Activated CD8-positive, alpha-beta T cell treated with anti-CD3 and anti-CD28 coated beads, Interleukin-2, amount 10 ng/mL, durations not matched to agents 7 days and 5 days (primary cell): ENCODE data around the gene PCSK5. TPM values are rescaled to one million over a fixed set of nuclear protein-coding genes. Genes with fewer than 3 reads are reported as not detected.

ENCODE experiments used
- ATAC-seq: fragments of 150-1000 bp; cut with Tn5 transposase; one replicate; pipeline ENCODE4 v1.10.0; 2021; ENCODE audit warnings: moderate library complexity
- CTCF ChIA-PET: fragments of 350-600 bp; sonication (Branson Sonifier 250); formaldehyde crosslinking; loops from one replicate; lab custom pipeline; 2021; ENCODE audit warnings: antibody characterized with exemption; lab: Charles Lee
- POLR2A ChIA-PET: fragments of 350-600 bp; sonication (Branson Sonifier 250); formaldehyde crosslinking; loops from one replicate; lab custom pipeline; 2021; ENCODE audit warnings: antibody characterized with exemption; lab: Charles Lee
- DNase-seq: peaks from one replicate; pipeline ENCODE4 v3.0.0-alpha.2; 2020
- H3K27ac Mint-ChIP-seq: one replicate; pipeline ENCODE4 v1.8.0; 2021; ENCODE audit warnings: mild to moderate bottlenecking, mixed read lengths
- H3K27me3 Mint-ChIP-seq: one replicate; pipeline ENCODE4 v1.8.0; 2021; ENCODE audit warnings: low read depth, mixed read lengths
- H3K36me3 Mint-ChIP-seq: one replicate; pipeline ENCODE4 v1.8.0; 2021; ENCODE audit warnings: low read depth, mixed read lengths
- H3K4me1 Mint-ChIP-seq: one replicate; pipeline ENCODE4 v1.8.0; 2021; ENCODE audit warnings: low read depth, mixed read lengths
- H3K4me3 Mint-ChIP-seq: one replicate; pipeline ENCODE4 v1.8.0; 2021; ENCODE audit warnings: mild to moderate bottlenecking, mixed read lengths
- H3K9me3 Mint-ChIP-seq: one replicate; pipeline ENCODE4 v1.8.0; 2022; ENCODE audit warnings: mixed read lengths; ENCODE audit not compliant: insufficient read depth
- total RNA-seq, 2 experiments: library from RNA; stranded (reverse); gene quantifications; one replicate each; pipeline ENCODE4 v1.2.3, GENCODE V29; 2021

The PCSK5 gene
- total RNA-seq, 2 experiments from 2014 or later: 3.5 to 3.7 TPM

DNA sequence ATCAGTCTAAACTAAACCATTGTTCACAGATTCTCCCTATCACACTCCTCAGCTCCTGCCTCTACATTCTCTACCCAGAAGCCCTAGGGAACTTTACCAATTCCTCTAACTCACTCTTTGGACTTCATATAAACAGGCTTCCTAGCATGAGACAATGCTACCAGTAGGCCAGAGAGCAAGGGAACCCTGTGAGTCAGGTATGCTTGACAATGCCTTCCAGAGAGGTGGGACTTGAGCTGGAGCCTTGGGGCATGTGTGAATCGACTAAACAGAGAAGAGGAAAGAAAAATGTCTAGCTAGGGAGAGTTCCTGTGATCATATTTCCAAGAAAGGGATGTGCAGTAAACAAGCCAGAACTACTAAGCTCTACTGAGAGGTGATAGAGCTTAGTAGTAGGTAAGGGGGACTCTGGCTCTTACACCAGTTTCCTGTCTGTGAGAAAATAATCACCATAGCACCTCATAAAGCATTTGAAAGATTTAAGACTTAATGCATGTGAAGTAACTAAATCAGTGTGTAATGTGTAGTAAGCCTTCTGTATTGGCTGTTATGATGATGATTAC, 510.1 kb downstream of the PCSK5 start:
- no peaks in the 10 kb centered on the region for H3K27me3 Mint-ChIP-seq
- POLR2A ChIA-PET: interaction anchor here (0.9 kb wide), 1 partner anchor 176 kb away, joined by 3 read pairs; no protein-coding TSS in a partner anchor
- H3K27ac Mint-ChIP-seq: peak overlapping the region; percentile 51
- H3K4me1 Mint-ChIP-seq: peaks cover 40% of the 10 kb centered on the region
- no peak for ATAC-seq
- H3K9me3 Mint-ChIP-seq: no peaks in the 10 kb centered on the region
- no peaks in the 10 kb centered on the region for H3K36me3 Mint-ChIP-seq
- no peak for DNase-seq
- no peak overlapping the region for H3K4me3 Mint-ChIP-seq
- CTCF ChIA-PET: interaction anchor here (1.5 to 3.4 kb wide), 3 partner anchors 10 to 304 kb away, joined by 7 to 16 read pairs (median 8); no protein-coding TSS in a partner anchor

GRCh38 chr9:76401176-76401575, 510.7 kb downstream of the PCSK5 start:
- H3K9me3 Mint-ChIP-seq: no peaks in the 10 kb centered on the region
- no peaks in the 10 kb centered on the region for H3K27me3 Mint-ChIP-seq

DNA sequence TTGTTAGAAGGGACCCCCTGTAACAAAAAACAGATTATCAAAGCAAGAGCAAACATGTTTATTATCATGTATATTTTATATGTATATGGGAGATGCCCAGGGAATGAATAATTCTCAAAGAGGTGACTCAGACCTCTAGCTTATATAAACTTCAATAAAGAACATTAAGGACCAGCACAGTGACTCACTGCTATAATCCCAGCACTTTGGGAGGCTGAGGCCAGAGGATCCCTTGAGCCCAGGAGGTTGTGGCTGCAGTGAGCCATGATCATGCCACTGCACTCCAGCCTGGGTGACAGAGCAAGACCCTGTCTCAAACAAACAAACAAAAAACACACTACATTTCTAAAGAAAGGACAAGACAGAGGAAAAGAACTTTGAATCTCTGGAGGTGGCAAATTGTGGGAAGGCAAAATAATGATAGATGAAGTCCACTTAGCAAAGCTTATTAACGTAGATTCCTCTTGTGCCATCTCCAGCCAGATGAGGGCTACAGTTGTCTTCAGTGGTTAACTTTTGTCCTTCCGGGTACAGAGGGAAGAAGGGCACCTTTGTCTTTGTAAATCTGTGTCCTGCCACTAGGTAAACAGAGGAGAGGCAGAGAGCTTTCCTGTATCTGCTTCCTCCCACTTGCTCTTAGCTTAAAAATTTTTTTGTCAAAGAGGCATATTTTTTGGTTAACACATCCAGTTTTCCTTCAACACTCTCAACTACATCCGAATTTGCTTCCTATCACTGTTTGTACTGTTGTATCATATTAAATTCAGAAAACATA, 511.3 kb downstream of the PCSK5 start:
- POLR2A ChIA-PET: no interaction called here

More at GRCh38 chr9:76401176-76401575, 510.7 kb downstream of the PCSK5 start:
- ChIA-PET POLR2A (no interaction called here), CTCF (interaction anchor here (1.0 to 3.4 kb wide), 6 partner anchors 8 to 304 kb away, joined by 3 to 20 read pairs (median 8); partner anchors contain the start of gene RFK)
- H3K4me3 Mint-ChIP-seq: no peak overlapping the region
- H3K27ac Mint-ChIP-seq: no peak overlapping the region
- no peaks in the 10 kb centered on the region for H3K36me3 Mint-ChIP-seq
- peaks cover 38% of the 10 kb centered on the region for H3K4me1 Mint-ChIP-seq
- no peak for DNase-seq
- ATAC-seq: no peak

GRCh38 chr9:76403352-76403751, 512.9 kb downstream of the PCSK5 start:
- ChIA-PET CTCF (interaction anchor here (1.0 to 3.4 kb wide), 3 partner anchors 10 to 301 kb away, joined by 4 to 20 read pairs (median 16); partner anchors contain the start of gene RFK), POLR2A (interaction anchor here (0.6 kb wide), 1 partner anchor 9 kb away, joined by 4 read pairs; the partner anchor contains the start of gene RFK)
- ATAC-seq (peak; percentile 95), DNase-seq (peak; percentile 39)
- no peaks in the 10 kb centered on the region for H3K36me3 Mint-ChIP-seq
- H3K4me1 Mint-ChIP-seq: peaks cover 40% of the 10 kb centered on the region
- no peaks in the 10 kb centered on the region for H3K27me3 Mint-ChIP-seq
- peak overlapping the region; percentile 59 for H3K4me3 Mint-ChIP-seq
- no peaks in the 10 kb centered on the region for H3K9me3 Mint-ChIP-seq
- peak overlapping the region; percentile 82 for H3K27ac Mint-ChIP-seq

More for the DNA sequence above, 511.3 kb downstream of the PCSK5 start:
- DNase-seq (no peak), ATAC-seq (no peak)
- Mint-ChIP-seq H3K27ac (no peak overlapping the region), H3K27me3 (no peaks in the 10 kb centered on the region), H3K4me3 (no peak overlapping the region), H3K4me1 (peaks cover 38% of the 10 kb centered on the region), H3K9me3 (no peaks in the 10 kb centered on the region), H3K36me3 (no peaks in the 10 kb centered on the region)
- CTCF ChIA-PET: interaction anchor here (1.0 to 3.4 kb wide), 8 partner anchors 8 to 303 kb away, joined by 3 to 20 read pairs (median 6); partner anchors contain the start of gene RFK

- H3K36me3 Mint-ChIP-seq: no peaks in the 10 kb centered on the region
- CTCF ChIA-PET: interaction anchor here (0.8 to 2.2 kb wide), 9 partner anchors 11 to 260 kb away, joined by 3 to 15 read pairs (median 4); partner anchors contain the start of gene RFK
- no peak overlapping the region for H3K4me3 Mint-ChIP-seq
- DNase-seq: no peak
- peaks cover 46% of the 10 kb centered on the region for H3K4me1 Mint-ChIP-seq
- POLR2A ChIA-PET: interaction anchor here (1.0 to 2.6 kb wide), 2 partner anchors 10 to 35 kb away, joined by 3 to 12 read pairs; partner anchors contain the start of gene RFK
- no peaks in the 10 kb centered on the region for H3K27me3 Mint-ChIP-seq
- H3K27ac Mint-ChIP-seq: no peak overlapping the region
- H3K9me3 Mint-ChIP-seq: no peaks in the 10 kb centered on the region
- ATAC-seq: no peak
Observed at GRCh38 chr9:76404401-76404800, 513.9 kb downstream of the PCSK5 start.

GRCh38 chr9:76405340-76405739, 514.9 kb downstream of the PCSK5 start:
- POLR2A ChIA-PET: interaction anchor here (2.6 kb wide), 1 partner anchor 11 kb away, joined by 12 read pairs; the partner anchor contains the start of gene RFK
- no peak for ATAC-seq
- Mint-ChIP-seq H3K27me3 (no peaks in the 10 kb centered on the region), H3K9me3 (no peaks in the 10 kb centered on the region), H3K4me1 (peaks cover 41% of the 10 kb centered on the region), H3K4me3 (no peak overlapping the region), H3K27ac (no peak overlapping the region), H3K36me3 (no peaks in the 10 kb centered on the region)
- CTCF ChIA-PET: interaction anchor here (1.2 to 2.2 kb wide), 5 partner anchors 15 to 253 kb away, joined by 3 to 9 read pairs (median 5); no protein-coding TSS in a partner anchor
- no peak for DNase-seq

DNA sequence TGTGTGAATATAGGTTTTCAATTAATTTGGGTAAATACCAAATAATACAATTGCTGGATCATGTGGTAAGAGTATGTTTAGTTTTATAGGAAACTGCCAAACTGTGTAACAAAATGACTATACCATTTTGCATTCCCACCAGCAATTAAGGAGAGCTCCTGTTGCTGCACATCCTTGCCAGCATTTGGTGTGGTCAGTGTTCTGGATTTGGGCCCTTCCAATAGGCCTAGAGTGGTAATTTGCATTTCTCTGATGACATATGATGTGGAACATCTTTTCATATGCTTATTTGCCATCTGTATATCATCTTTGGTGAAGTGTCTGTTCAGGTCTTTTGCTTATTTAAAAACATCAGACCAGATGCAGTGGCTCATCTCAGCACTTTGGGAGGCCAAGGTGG, 515.4 kb downstream of the PCSK5 start:
- DNase-seq: no peak
- Mint-ChIP-seq H3K9me3 (no peaks in the 10 kb centered on the region), H3K27ac (no peak overlapping the region), H3K4me1 (peaks cover 36% of the 10 kb centered on the region), H3K36me3 (no peaks in the 10 kb centered on the region), H3K27me3 (no peaks in the 10 kb centered on the region), H3K4me3 (no peak overlapping the region)
- CTCF ChIA-PET: interaction anchor here (0.6 to 2.2 kb wide), 5 partner anchors 14 to 301 kb away, joined by 3 to 9 read pairs (median 5); no protein-coding TSS in a partner anchor
- POLR2A ChIA-PET: interaction anchor here (2.6 kb wide), 1 partner anchor 12 kb away, joined by 12 read pairs; the partner anchor contains the start of gene RFK
- ATAC-seq: no peak
